HL-60/S4 treated with retinoic acid at 250 ng/mL for 4 days and 3 days (cell line): ENCODE data around the gene ZNF175.

Experiments used
- in situ Hi-C: fragments of 300-500 bp; cut with MboI; formaldehyde crosslinking; loops from 2 replicates; pipeline ENCODE4 v1.7.0; 2022; ENCODE audit warnings: low sequenced_read_pairs

ZNF175 gene

DNA sequence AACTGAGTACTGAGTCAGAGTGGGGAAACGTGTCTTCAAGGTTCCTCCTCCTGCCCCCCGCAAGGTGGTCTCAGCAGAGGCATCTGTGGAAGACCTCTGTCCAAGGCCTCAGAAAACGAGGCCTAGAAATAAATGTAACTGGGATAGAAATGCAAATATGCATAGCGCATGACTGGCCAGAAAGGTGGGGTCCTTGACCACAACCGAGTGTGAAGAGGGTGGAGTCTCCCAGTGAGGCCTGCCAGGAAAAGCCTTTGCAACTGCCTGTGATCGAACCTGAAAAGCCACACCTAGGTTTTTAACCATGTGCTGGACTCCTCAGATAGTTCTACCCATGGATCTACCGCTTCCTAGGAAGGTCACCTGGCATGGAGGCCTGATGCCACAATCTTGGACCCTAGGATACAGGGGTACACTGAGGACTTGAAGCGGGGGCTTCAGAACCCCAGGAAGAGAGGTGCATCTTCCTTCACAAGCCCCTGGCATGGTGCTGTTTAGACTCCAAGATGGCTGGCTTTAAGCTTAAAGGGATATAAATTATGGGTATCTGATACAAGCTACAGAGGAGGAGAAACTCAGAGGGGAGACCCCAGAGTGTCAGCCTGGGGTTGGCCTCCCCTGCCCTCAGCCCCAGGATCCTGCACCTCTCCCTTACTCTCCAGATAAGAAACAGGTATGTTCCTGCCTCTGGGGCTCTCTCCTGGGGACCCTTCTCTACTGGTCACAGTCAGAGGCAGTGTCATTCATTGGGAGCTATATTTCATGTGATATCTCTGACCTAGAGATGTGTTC lies 21.4 kb upstream of the ZNF175 start:
- in situ Hi-C loops, result no loop called here

DNA sequence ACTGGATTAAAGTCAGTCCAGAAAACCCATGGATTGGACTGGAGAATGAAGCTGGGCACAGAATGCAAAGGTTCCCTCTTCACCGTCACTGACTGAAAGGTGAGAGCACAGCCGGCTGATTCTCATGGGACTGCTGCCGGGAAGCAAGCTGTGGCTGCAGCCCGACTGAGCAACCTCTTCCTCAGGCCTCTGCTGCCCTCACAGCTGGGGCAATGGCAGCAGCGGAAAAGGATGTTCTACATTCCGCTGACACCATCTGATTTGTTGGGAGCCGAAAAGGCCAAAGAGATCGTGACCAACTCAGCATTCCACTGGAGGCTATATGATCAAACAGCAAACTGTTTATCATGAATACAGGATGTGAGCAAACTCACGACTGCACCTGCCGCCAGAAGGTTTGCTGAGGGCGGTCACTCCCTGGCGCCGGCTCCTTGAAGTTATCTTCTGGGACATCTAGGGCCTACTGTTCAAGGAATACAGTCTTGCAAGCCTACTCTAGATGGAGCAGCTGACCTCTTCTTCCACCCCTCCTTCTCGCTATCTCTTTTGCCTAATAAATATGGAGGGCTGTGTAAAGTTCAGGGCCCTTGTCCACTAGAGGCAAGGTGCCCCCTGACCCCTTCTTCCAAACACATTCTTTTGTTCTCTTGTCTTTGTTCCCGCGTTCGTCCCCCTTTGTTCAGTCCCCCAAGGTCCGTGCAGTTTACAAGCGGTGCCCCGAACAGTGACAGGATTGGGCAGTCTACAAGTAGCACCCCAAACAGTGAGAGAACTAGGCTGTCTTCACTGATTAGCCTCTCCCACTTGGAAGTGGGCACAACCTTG lies 20.0 kb upstream of the ZNF175 start:
- in situ Hi-C loops, result no loop called here

- in situ Hi-C loops, result no loop called here
Observed at GRCh38 chr19:51551673-51552432, 19.2 kb upstream of the ZNF175 start.

DNA sequence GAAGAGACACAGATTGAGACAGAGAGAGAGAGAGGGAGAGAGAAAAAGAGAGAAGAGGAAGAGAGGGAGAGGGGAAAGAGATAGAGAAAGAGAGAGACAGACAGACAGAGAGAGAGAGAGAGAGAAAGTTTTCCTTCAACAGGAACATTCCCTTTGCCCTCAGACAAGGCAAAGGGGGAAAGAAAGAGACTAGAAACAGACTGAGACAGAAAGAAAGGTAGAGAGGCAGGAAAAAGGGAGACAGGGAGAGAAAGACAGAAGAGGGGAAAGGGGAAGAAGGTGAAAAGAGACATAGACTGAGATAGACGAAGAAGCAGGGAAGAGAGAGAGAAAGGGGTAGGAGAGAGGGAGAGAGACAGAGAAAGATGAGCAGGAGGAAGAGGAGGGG lies 18.5 kb upstream of the ZNF175 start:
- in situ Hi-C loops, result no loop called here

- in situ Hi-C loops, result no loop called here
Observed at GRCh38 chr19:51552996-51553725, 17.9 kb upstream of the ZNF175 start.

DNA sequence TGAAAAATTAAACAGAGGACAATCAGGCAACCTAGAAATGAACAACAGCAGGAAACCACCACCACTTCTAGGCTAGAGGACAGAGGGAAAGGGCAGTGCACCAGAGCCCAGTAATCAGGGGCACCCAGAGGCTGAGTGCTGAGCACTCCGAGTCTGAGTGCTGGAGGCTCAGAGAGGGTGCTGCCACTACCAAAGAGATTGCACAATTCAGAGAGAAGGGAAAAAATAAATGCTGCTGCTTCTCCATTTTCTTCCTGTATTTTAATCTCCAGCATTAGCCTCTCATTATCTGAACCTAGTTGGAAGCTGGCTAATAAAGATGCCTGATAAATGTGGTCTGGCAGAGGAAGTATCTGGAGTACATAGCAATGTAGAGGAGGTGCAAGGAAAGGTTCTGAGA lies 11.8 kb upstream of the ZNF175 start:
- in situ Hi-C loops, result no loop called here

DNA sequence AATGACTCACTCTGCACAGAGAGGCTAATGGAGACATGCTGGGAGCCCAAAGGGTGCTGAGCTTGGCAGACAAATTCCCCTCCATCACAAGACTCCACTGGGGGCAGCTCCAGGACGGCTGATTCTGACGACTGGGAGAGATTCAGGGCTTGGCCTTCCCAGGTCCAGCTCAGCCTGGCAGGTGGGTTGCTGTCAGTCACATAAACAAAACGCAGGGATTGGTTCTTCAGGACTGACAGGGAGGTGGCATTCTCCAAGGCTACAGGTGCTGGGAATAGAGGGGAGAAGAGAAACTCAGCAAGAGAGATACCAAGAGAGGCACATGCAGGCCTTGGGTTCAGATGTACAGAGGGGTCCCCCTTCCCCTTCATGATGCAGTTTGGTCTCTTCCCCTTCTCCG lies 10.7 kb upstream of the ZNF175 start:
- in situ Hi-C loops, result no loop called here

GRCh38 chr19:51564791-51565190 lies 6.3 kb upstream of the ZNF175 start:
- in situ Hi-C loops, result no loop called here

DNA sequence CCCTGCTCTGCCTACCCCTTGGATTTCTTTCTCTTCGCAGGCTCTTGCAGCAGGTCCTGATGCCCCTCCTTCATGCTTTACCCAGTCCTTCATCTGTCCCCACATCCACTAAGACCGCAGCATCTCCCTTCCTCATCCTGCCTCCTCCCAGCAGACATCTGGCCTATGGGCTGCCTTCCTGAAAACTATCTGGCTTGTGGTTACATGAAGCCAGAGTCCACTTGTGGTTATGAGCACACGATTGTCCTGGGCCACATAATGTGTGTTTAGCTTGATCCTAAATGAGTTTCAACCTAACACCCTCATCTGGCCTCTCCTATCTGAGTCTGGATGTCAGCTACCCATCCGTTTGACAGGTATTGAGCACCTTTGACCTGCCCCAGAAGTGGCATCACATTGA lies 5.5 kb upstream of the ZNF175 start:
- in situ Hi-C loops, result no loop called here

DNA sequence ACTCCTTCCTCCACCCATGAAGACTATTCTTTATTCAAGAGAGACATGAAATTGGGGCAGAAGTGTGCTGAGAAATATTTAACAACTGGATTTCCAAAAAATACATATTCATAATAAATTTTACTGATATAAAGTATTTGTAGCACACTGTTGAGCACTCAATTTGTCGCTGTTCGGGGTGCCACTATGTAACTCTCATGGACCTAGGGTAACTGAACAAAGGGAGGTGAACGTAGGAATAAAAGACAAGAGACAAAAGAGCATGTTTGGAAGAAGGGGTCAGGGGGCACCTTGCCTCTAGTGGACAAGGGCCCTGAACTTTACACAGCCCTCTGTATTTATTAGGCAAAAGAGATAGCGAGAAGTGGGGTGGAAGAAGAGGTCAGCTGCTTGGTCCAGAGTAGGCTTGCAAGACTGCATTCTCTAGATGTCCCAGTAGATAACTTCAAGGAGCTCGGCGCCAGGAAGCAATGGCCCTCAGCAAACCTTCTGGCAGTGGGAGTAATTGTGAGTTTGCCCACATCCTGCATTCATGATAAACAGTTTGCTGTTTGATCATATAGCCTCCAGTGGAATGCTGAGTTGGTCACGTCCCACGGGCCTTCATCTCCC lies 4.5 kb upstream of the ZNF175 start:
- in situ Hi-C loops, result no loop called here

GRCh38 chr19:51567583-51567982 lies 3.5 kb upstream of the ZNF175 start:
- in situ Hi-C loops, result no loop called here

DNA sequence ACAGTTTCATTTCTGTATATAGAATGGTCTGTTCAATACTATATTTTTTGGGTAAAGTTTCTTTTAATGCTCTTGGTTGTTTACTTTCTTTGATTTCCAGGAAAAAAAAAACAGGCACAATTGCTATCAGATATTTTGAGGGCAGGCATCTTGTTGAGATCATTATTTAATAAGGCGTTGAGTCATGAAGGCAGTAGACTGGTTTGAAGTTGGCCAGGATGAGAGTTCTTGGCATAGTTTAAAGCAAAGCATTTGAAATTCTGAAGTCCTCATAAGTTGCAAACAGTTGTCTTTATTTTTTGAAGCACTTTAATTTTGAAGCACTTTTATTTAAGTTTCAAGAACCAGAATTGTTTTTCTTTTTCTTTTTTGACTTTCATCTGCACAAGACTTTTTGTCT lies 2.6 kb upstream of the ZNF175 start:
- in situ Hi-C loops, result no loop called here

GRCh38 chr19:51571599-51571998 lies 516 bp downstream of the ZNF175 start:
- in situ Hi-C loops, result no loop called here

DNA sequence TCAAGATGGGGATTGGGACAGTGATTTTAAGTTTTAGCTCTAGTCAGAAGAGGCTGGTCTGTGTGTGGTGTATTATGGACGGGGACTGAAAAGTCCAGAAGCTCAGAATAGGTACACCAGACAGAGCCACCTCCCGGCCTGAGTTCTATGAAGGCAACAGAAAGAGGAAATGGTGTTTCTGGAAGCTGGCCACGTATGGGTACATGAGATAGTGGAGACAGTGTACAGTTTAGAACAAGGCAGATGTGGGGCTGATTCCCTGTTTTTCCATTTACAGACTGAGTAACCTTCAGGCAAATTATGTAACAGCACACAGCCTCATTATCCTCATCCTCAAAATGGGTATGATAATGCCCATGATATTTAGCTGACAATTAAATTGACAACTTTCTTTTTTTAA lies 1.3 kb downstream of the ZNF175 start:
- in situ Hi-C loops, result no loop called here

- in situ Hi-C loops, result no loop called here
Observed at GRCh38 chr19:51572908-51573307, 1.8 kb downstream of the ZNF175 start.

GRCh38 chr19:51573331-51573730 lies 2.2 kb downstream of the ZNF175 start:
- in situ Hi-C loops, result no loop called here

- in situ Hi-C loops, result no loop called here
Observed at GRCh38 chr19:51576850-51577249, 5.8 kb downstream of the ZNF175 start.

DNA sequence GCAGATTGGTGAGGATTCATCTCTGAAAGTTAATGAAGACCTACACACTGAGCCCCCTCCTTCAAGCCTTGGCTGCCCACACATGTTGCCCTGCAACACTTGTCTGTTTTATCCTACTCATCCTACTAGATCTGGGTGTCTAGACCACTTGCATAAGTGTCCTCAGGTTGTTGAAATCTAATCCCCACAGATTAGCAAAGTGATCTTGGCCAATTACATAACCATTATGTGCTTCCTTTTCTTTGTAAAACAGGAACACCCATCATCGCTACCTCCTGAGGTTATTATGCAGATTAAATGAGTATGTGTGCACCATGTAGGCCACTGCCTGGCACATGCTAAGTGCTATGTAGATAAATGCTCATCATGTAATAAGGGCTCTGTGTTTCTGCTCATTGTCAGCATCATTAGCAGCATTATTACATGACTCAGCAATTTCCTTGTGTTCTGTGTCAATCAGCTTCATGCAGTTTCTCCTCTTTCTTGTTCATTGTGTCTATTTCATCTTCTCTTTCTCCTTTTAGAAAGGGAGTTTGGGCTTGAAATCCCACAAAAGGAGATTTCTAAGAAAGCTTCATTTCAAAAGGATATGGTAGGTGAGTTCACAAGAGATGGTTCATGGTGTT lies 15.1 kb downstream of the ZNF175 start:
- in situ Hi-C loops, result no loop called here

- in situ Hi-C loops, result no loop called here
Observed at GRCh38 chr19:51586799-51587198, 15.7 kb downstream of the ZNF175 start.
